Measurements from ENCODE around the gene ZNF12. TPM values are rescaled to one million over a fixed set of nuclear protein-coding genes. Genes with fewer than 3 reads are reported as not detected.

ZNF12 gene
- total RNA-seq, 4 donors from 2014 or later = 4.5 to 8.9 (median 5.3) TPM

DNA sequence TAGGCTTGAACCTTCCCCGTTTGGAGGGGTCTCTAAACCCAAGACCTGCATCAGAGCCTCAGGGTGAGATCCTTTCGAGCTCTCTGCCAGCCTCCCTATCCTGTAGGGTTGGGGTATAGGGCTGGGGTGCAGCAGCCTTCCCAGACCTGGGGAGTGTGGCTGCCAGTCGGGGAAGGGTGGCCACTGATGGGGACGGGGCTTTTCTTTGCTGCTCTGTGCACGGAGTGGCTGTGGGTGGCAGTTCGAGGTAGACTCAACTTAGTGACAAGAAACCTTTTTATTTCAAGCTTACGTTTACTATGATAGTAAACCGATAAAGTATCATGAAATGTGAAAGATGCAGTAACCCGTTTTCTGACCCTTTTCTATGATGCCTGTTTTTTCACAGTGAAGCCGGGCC lies 56.7 kb downstream of the ZNF12 start:
- peaks cover 0 to 38% of the 10 kb centered on the region in 2 donors for H3K36me3 ChIP-seq
- H3K27me3 ChIP-seq = no peaks in the 10 kb centered on the region
- TF ChIP-seq POLR2A (IDR thresholded peaks at IDR 0.05) = no peak
- TF ChIP-seq, protein P1, sequence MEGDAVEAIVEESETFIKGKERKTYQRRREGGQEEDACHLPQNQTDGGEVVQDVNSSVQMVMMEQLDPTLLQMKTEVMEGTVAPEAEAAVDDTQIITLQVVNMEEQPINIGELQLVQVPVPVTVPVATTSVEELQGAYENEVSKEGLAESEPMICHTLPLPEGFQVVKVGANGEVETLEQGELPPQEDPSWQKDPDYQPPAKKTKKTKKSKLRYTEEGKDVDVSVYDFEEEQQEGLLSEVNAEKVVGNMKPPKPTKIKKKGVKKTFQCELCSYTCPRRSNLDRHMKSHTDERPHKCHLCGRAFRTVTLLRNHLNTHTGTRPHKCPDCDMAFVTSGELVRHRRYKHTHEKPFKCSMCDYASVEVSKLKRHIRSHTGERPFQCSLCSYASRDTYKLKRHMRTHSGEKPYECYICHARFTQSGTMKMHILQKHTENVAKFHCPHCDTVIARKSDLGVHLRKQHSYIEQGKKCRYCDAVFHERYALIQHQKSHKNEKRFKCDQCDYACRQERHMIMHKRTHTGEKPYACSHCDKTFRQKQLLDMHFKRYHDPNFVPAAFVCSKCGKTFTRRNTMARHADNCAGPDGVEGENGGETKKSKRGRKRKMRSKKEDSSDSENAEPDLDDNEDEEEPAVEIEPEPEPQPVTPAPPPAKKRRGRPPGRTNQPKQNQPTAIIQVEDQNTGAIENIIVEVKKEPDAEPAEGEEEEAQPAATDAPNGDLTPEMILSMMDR (IDR thresholded peaks at IDR 0.05 in 4 of 5, conservative IDR thresholded peaks at IDR 0.05 in 1 of 5) = no peak
- no peaks in the 10 kb centered on the region for H3K9me3 ChIP-seq
- H3K27ac ChIP-seq = no peak overlapping the region
- in situ Hi-C loops (cut with MboI; ENCODE audit: low sequenced_read_pairs in 4 of 4) = no loop called here
- ATAC-seq (no peak), DNase-seq (no peak)
- H3K4me3 ChIP-seq = no peak overlapping the region
- intact Hi-C loops (cut with DNase I; ENCODE audit: low total_unique reads) = no loop called here
- H3K4me1 ChIP-seq = no peaks in the 10 kb centered on the region

DNA sequence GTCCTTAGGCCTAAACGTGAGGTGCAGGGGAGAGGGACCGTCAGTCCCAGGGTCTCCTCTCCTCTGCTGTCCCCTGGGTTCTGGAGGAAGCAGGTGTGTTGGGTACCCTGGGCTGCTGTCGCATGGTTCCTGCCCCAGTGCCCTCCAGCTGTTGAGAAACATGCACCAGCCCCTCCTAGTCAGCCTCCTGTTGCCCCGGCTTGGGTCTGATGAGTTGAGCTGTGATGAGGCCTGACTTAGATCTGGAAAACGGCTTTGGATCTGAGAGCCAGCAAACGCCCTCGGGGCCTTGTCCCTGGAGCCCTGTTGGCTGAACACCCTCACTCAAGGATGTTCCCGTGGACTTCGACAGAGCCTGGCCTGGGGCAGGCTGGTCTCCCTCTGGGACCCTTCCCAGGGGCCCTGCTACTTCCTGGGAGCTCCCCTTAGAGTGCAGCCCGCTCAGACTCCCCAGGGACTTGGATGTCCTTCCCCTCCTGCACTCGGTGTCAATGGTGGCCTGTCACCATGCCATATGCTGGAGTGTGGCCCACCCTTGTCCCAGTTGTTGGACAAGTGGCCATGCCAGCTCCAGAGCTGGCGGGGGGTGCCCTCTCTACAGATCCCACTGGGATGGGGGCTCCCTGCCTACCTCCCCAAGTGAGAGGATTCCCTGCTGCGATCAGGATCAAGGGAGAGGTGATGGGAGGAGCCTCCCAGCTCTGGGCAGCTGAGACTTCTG lies 57.3 kb downstream of the ZNF12 start:
- TF ChIP-seq, protein P1 (IDR thresholded peaks at IDR 0.05 in 4 of 5, conservative IDR thresholded peaks at IDR 0.05 in 1 of 5) = no peak
- no peak for TF ChIP-seq POLR2A (IDR thresholded peaks at IDR 0.05)
- H3K27ac ChIP-seq = no peak overlapping the region
- no peak overlapping the region for H3K4me3 ChIP-seq
- no peaks in the 10 kb centered on the region for H3K27me3 ChIP-seq
- peaks cover 0 to 39% of the 10 kb centered on the region in 2 donors for H3K36me3 ChIP-seq
- H3K4me1 ChIP-seq = no peaks in the 10 kb centered on the region
- no peak for ATAC-seq
- no peaks in the 10 kb centered on the region for H3K9me3 ChIP-seq
- in situ Hi-C loops (cut with MboI; ENCODE audit: low sequenced_read_pairs in 4 of 4) (no loop called here), intact Hi-C loops (cut with DNase I; ENCODE audit: low total_unique reads) (no loop called here)
- no peak for DNase-seq

DNA sequence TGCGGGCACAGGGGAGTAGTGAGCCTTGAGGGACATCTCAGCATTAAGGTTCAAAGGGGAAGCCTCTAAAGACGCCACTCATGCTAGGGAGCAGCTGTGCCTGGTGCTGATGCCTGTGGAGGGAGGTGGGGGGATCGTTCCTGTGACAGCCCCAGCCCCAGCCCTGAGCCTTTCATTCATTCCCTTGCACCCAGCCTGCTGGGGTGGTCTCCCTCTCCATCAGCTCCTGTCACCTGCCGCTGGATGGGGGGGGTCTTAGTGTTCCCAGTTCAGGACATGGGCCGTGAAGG lies 58.0 kb downstream of the ZNF12 start:
- H3K27me3 ChIP-seq = no peaks in the 10 kb centered on the region
- in situ Hi-C loops (cut with MboI; ENCODE audit: low sequenced_read_pairs in 4 of 4) = no loop called here
- peaks cover 0 to 46% of the 10 kb centered on the region in 2 donors for H3K36me3 ChIP-seq

DNA sequence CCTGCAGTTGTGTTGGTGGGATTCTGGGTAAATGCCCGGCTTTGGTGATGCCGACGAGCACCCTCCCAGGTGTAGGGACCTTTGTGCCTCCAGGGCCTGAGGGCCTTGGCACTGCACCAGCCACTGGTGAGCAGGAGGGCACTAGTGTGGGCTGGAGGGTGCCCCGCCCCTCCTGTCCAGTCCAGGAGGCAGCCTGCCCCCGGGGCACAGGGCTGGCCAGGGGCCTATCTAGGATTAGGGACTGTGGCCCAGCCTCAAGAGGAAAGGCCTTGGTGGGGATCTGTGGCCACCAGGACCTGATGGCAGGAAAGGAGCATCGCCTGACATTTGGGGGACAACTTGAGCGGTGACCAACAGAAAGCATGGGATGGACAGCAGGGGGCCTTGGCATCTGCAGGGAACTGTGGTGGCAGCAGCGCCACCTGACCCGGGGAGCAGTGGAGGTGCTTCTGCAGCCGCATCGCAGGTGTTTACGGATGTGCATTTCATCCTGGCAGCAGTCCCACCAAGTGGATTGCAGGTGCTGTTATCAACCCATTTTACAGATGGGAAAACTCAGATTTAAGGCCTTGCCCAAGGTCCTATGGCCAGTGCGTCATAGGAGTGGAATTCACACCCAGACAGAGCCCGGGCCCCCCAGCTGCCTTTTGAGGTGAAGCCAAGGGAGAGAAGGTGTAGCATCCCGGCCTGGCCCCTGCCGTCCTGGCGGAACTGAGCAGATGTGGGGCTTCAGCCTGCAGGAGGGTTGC lies 58.5 kb downstream of the ZNF12 start:
- H3K27me3 ChIP-seq = no peaks in the 10 kb centered on the region
- no peak for DNase-seq
- no peak overlapping the region for H3K27ac ChIP-seq
- TF ChIP-seq, protein P1 (IDR thresholded peaks at IDR 0.05 in 4 of 5, conservative IDR thresholded peaks at IDR 0.05 in 1 of 5) = no peak
- no peak for TF ChIP-seq POLR2A (IDR thresholded peaks at IDR 0.05)
- H3K4me3 ChIP-seq = no peak overlapping the region
- no peak for ATAC-seq
- intact Hi-C loops (cut with DNase I; ENCODE audit: low total_unique reads) = no loop called here
- H3K9me3 ChIP-seq = no peaks in the 10 kb centered on the region
- in situ Hi-C loops (cut with MboI; ENCODE audit: low sequenced_read_pairs in 4 of 4) = no loop called here
- no peaks in the 10 kb centered on the region for H3K4me1 ChIP-seq
- peaks cover 0 to 51% of the 10 kb centered on the region in 2 donors for H3K36me3 ChIP-seq

More for the DNA sequence above, 58.0 kb downstream of the ZNF12 start:
- ATAC-seq (no peak), DNase-seq (no peak)
- no peaks in the 10 kb centered on the region for H3K4me1 ChIP-seq
- no peak for TF ChIP-seq POLR2A (IDR thresholded peaks at IDR 0.05)
- TF ChIP-seq, protein P1 (IDR thresholded peaks at IDR 0.05 in 4 of 5, conservative IDR thresholded peaks at IDR 0.05 in 1 of 5) = no peak
- no peak overlapping the region for H3K4me3 ChIP-seq
- intact Hi-C loops (cut with DNase I; ENCODE audit: low total_unique reads) = no loop called here
- no peaks in the 10 kb centered on the region for H3K9me3 ChIP-seq
- H3K27ac ChIP-seq = no peak overlapping the region
